ENCODE data around the gene KRR1. TPM values are rescaled to one million over a fixed set of nuclear protein-coding genes. Genes with fewer than 3 reads are reported as not detected.
A peak's percentile ranks its signal among the peaks of the same experiment; 100 is the strongest.
"Not testable (repeated sequence)": the region's sequence is repeated elsewhere in the genome, so short reads cannot be mapped to it uniquely, and the experiment has no call there.

Gene KRR1
- total and polyA plus RNA-seq, 5 donors from 2014 or later: 47.9 to 113 (median 60.6) TPM

GRCh38 chr12:75521224-75521623, 9.8 kb upstream of the KRR1 start:
- DNase-seq; H3K4me3 ChIP-seq (ENCODE audit: low read depth, low read length); H3K27ac ChIP-seq (ENCODE audit: insufficient read depth, low read length, poor library complexity, severe bottlenecking); H3K9me3 ChIP-seq (ENCODE audit: control insufficient read depth in 2 of 2, low read length in 2 of 2); H3K4me1 ChIP-seq (ENCODE audit: control insufficient read depth, insufficient read depth, low read length, poor library complexity, severe bottlenecking); H3K36me3 Mint-ChIP-seq; ATAC-seq (ENCODE audit: low read depth in 2 of 2); H3K27ac Mint-ChIP-seq; H3K4me3 Mint-ChIP-seq; H3K4me1 Mint-ChIP-seq; H3K36me3 ChIP-seq (ENCODE audit: control insufficient read depth, insufficient read depth, low read length); H3K27me3 ChIP-seq (ENCODE audit: control insufficient read depth, insufficient read depth, low read length); H3K9me3 Mint-ChIP-seq: not testable (repeated sequence)
- peaks cover 20% of the 10 kb centered on the region for H3K27me3 Mint-ChIP-seq

GRCh38 chr12:75509621-75510020, 1.8 kb downstream of the KRR1 start:
- Histone ChIP-seq H3K4me3 (ENCODE audit: low read depth, low read length) (peak overlapping the region; percentile 99), H3K36me3 (ENCODE audit: control insufficient read depth, insufficient read depth, low read length) (peaks cover 21% of the 10 kb centered on the region), H3K4me1 (ENCODE audit: control insufficient read depth, insufficient read depth, low read length, poor library complexity, severe bottlenecking) (peaks cover 22% of the 10 kb centered on the region), H3K27me3 (ENCODE audit: control insufficient read depth, insufficient read depth, low read length) (no peaks in the 10 kb centered on the region), H3K27ac (ENCODE audit: insufficient read depth, low read length, poor library complexity, severe bottlenecking) (peak overlapping the region; percentile 88), H3K9me3 (ENCODE audit: control insufficient read depth in 2 of 2, low read length in 2 of 2) (no peaks in the 10 kb centered on the region)
- no peak for ATAC-seq (ENCODE audit: low read depth in 2 of 2)
- DNase-seq: no peak
- H3K4me3 Mint-ChIP-seq: peak overlapping the region; percentile 97 to 100 (median 98)
- H3K27ac Mint-ChIP-seq: peak overlapping the region; percentile 20 to 98 (median 55)
- peaks cover 30 to 42% (median 32%) of the 10 kb centered on the region in 4 donors for H3K4me1 Mint-ChIP-seq
- peaks cover 0 to 3% (median 0%) of the 10 kb centered on the region in 7 donors for H3K9me3 Mint-ChIP-seq
- peaks cover 8% of the 10 kb centered on the region for H3K36me3 Mint-ChIP-seq
- no peaks in the 10 kb centered on the region for H3K27me3 Mint-ChIP-seq

GRCh38 chr12:75508159-75508558, 3.2 kb downstream of the KRR1 start:
- H3K27me3 Mint-ChIP-seq: no peaks in the 10 kb centered on the region
- no peak overlapping the region for H3K4me3 Mint-ChIP-seq
- H3K4me1 ChIP-seq (ENCODE audit: control insufficient read depth, insufficient read depth, low read length, poor library complexity, severe bottlenecking): peaks cover 22% of the 10 kb centered on the region
- peaks cover 30 to 42% (median 33%) of the 10 kb centered on the region in 4 donors for H3K4me1 Mint-ChIP-seq
- no peak overlapping the region for H3K27ac ChIP-seq (ENCODE audit: insufficient read depth, low read length, poor library complexity, severe bottlenecking)
- no peaks in the 10 kb centered on the region for H3K27me3 ChIP-seq (ENCODE audit: control insufficient read depth, insufficient read depth, low read length)
- peak overlapping the region in 1 of 3 donors; percentile 34 for H3K27ac Mint-ChIP-seq
- H3K36me3 ChIP-seq (ENCODE audit: control insufficient read depth, insufficient read depth, low read length): peaks cover 36% of the 10 kb centered on the region
- H3K4me3 ChIP-seq (ENCODE audit: low read depth, low read length): no peak overlapping the region
- no peak for DNase-seq
- ATAC-seq (ENCODE audit: low read depth in 2 of 2): no peak
- peaks cover 11% of the 10 kb centered on the region for H3K36me3 Mint-ChIP-seq
- peaks cover 0 to 3% (median 0%) of the 10 kb centered on the region in 7 donors for H3K9me3 Mint-ChIP-seq
- no peaks in the 10 kb centered on the region for H3K9me3 ChIP-seq (ENCODE audit: control insufficient read depth in 2 of 2, low read length in 2 of 2)

GRCh38 chr12:75507086-75507485, 4.3 kb downstream of the KRR1 start:
- Mint-ChIP-seq H3K4me3 (peak overlapping the region in 1 of 4 donors; percentile 4), H3K27ac (peak overlapping the region in 1 of 3 donors; percentile 24)
- no peak for DNase-seq

GRCh38 chr12:75505706-75506312, 5.6 kb downstream of the KRR1 start:
- DNase-seq: peak in 2 of 3 donors; percentile 40 to 54
- peaks cover 59% of the 10 kb centered on the region for H3K36me3 ChIP-seq (ENCODE audit: control insufficient read depth, insufficient read depth, low read length)
- Mint-ChIP-seq H3K4me1 (peaks cover 21 to 30% (median 26%) of the 10 kb centered on the region in 4 donors), H3K9me3 (no peaks in the 10 kb centered on the region), H3K27me3 (no peaks in the 10 kb centered on the region), H3K27ac (no peak overlapping the region), H3K4me3 (peak overlapping the region in 1 of 4 donors; percentile 62), H3K36me3 (peaks cover 16% of the 10 kb centered on the region)
- no peak overlapping the region for H3K4me3 ChIP-seq (ENCODE audit: low read depth, low read length)
- peak overlapping the region; percentile 28 for H3K27ac ChIP-seq (ENCODE audit: insufficient read depth, low read length, poor library complexity, severe bottlenecking)
- no peaks in the 10 kb centered on the region for H3K27me3 ChIP-seq (ENCODE audit: control insufficient read depth, insufficient read depth, low read length)
- peaks cover 16% of the 10 kb centered on the region for H3K4me1 ChIP-seq (ENCODE audit: control insufficient read depth, insufficient read depth, low read length, poor library complexity, severe bottlenecking)
- ATAC-seq (ENCODE audit: low read depth in 2 of 2): peak in 1 of 2 donors; percentile 55
- no peaks in the 10 kb centered on the region for H3K9me3 ChIP-seq (ENCODE audit: control insufficient read depth in 2 of 2, low read length in 2 of 2)

More at GRCh38 chr12:75507086-75507485, 4.3 kb downstream of the KRR1 start:
- Histone ChIP-seq H3K27ac (ENCODE audit: insufficient read depth, low read length, poor library complexity, severe bottlenecking) (peak overlapping the region; percentile 18), H3K27me3 (ENCODE audit: control insufficient read depth, insufficient read depth, low read length) (no peaks in the 10 kb centered on the region), H3K4me1 (ENCODE audit: control insufficient read depth, insufficient read depth, low read length, poor library complexity, severe bottlenecking) (peaks cover 22% of the 10 kb centered on the region), H3K9me3 (ENCODE audit: control insufficient read depth in 2 of 2, low read length in 2 of 2) (no peaks in the 10 kb centered on the region), H3K36me3 (ENCODE audit: control insufficient read depth, insufficient read depth, low read length) (peaks cover 46% of the 10 kb centered on the region), H3K4me3 (ENCODE audit: low read depth, low read length) (no peak overlapping the region)
- Mint-ChIP-seq H3K36me3 (peaks cover 11% of the 10 kb centered on the region), H3K27me3 (no peaks in the 10 kb centered on the region), H3K4me1 (peaks cover 30 to 41% (median 33%) of the 10 kb centered on the region in 4 donors), H3K9me3 (peaks cover 0 to 3% (median 0%) of the 10 kb centered on the region in 7 donors)
- ATAC-seq (ENCODE audit: low read depth in 2 of 2): no peak

GRCh38 chr12:75503866-75504265, 7.5 kb downstream of the KRR1 start:
- Histone ChIP-seq H3K27me3 (ENCODE audit: control insufficient read depth, insufficient read depth, low read length) (no peaks in the 10 kb centered on the region), H3K9me3 (ENCODE audit: control insufficient read depth in 2 of 2, low read length in 2 of 2) (no peaks in the 10 kb centered on the region), H3K4me3 (ENCODE audit: low read depth, low read length) (no peak overlapping the region), H3K4me1 (ENCODE audit: control insufficient read depth, insufficient read depth, low read length, poor library complexity, severe bottlenecking) (no peaks in the 10 kb centered on the region), H3K27ac (ENCODE audit: insufficient read depth, low read length, poor library complexity, severe bottlenecking) (no peak overlapping the region), H3K36me3 (ENCODE audit: control insufficient read depth, insufficient read depth, low read length) (peaks cover 77% of the 10 kb centered on the region)
- H3K36me3 Mint-ChIP-seq: peaks cover 20% of the 10 kb centered on the region
- H3K27me3 Mint-ChIP-seq: no peaks in the 10 kb centered on the region
- no peak overlapping the region for H3K4me3 Mint-ChIP-seq
- no peak for DNase-seq
- no peak overlapping the region for H3K27ac Mint-ChIP-seq
- no peaks in the 10 kb centered on the region for H3K9me3 Mint-ChIP-seq
- ATAC-seq (ENCODE audit: low read depth in 2 of 2): no peak
- H3K4me1 Mint-ChIP-seq: peaks cover 12 to 16% (median 14%) of the 10 kb centered on the region in 4 donors

- H3K27me3 Mint-ChIP-seq: no peaks in the 10 kb centered on the region
- H3K27ac Mint-ChIP-seq: no peak overlapping the region
Observed at GRCh38 chr12:75503459-75503858, 8.0 kb downstream of the KRR1 start.

GRCh38 chr12:75491169-75491568, 20.2 kb downstream of the KRR1 start:
- Histone ChIP-seq H3K36me3 (ENCODE audit: control insufficient read depth, insufficient read depth, low read length) (peaks cover 66% of the 10 kb centered on the region), H3K4me1 (ENCODE audit: control insufficient read depth, insufficient read depth, low read length, poor library complexity, severe bottlenecking) (peaks cover 12% of the 10 kb centered on the region), H3K9me3 (ENCODE audit: control insufficient read depth in 2 of 2, low read length in 2 of 2) (no peaks in the 10 kb centered on the region), H3K4me3 (ENCODE audit: low read depth, low read length) (no peak overlapping the region), H3K27ac (ENCODE audit: insufficient read depth, low read length, poor library complexity, severe bottlenecking) (no peak overlapping the region), H3K27me3 (ENCODE audit: control insufficient read depth, insufficient read depth, low read length) (no peaks in the 10 kb centered on the region)
- H3K27ac Mint-ChIP-seq: no peak overlapping the region
- H3K27me3 Mint-ChIP-seq: no peaks in the 10 kb centered on the region
- H3K9me3 Mint-ChIP-seq: no peaks in the 10 kb centered on the region
- peak overlapping the region in 1 of 4 donors; percentile 54 for H3K4me3 Mint-ChIP-seq
- peaks cover 5% of the 10 kb centered on the region for H3K36me3 Mint-ChIP-seq
- ATAC-seq (ENCODE audit: low read depth in 2 of 2) (no peak), DNase-seq (no peak)
- H3K4me1 Mint-ChIP-seq: peaks cover 35 to 46% (median 40%) of the 10 kb centered on the region in 4 donors

More at GRCh38 chr12:75503459-75503858, 8.0 kb downstream of the KRR1 start:
- Mint-ChIP-seq H3K4me1 (peaks cover 12 to 18% (median 16%) of the 10 kb centered on the region in 4 donors), H3K9me3 (no peaks in the 10 kb centered on the region), H3K4me3 (no peak overlapping the region), H3K36me3 (peaks cover 23% of the 10 kb centered on the region)
- no peak for ATAC-seq (ENCODE audit: low read depth in 2 of 2)
- no peak overlapping the region for H3K27ac ChIP-seq (ENCODE audit: insufficient read depth, low read length, poor library complexity, severe bottlenecking)
- no peaks in the 10 kb centered on the region for H3K4me1 ChIP-seq (ENCODE audit: control insufficient read depth, insufficient read depth, low read length, poor library complexity, severe bottlenecking)
- no peaks in the 10 kb centered on the region for H3K9me3 ChIP-seq (ENCODE audit: control insufficient read depth in 2 of 2, low read length in 2 of 2)
- H3K4me3 ChIP-seq (ENCODE audit: low read depth, low read length): no peak overlapping the region
- peaks cover 81% of the 10 kb centered on the region for H3K36me3 ChIP-seq (ENCODE audit: control insufficient read depth, insufficient read depth, low read length)
- no peak for DNase-seq
- no peaks in the 10 kb centered on the region for H3K27me3 ChIP-seq (ENCODE audit: control insufficient read depth, insufficient read depth, low read length)
